HG02973 (cell line): Measurements from ENCODE around the gene NDUFB10.
A peak's percentile ranks its signal among the peaks of the same experiment; 100 is the strongest.
"Not testable (repeated sequence)": the region's sequence is repeated elsewhere in the genome, so short reads cannot be mapped to it uniquely, and the experiment has no call there.

Source experiments
- ATAC-seq: cut with Tn5 transposase; IDR thresholded peaks from one replicate; pipeline ENCODE4 v1.9.1; 2021; ENCODE audit warnings: moderate library complexity; ENCODE audit not compliant: unreplicated experiment

Gene NDUFB10

DNA sequence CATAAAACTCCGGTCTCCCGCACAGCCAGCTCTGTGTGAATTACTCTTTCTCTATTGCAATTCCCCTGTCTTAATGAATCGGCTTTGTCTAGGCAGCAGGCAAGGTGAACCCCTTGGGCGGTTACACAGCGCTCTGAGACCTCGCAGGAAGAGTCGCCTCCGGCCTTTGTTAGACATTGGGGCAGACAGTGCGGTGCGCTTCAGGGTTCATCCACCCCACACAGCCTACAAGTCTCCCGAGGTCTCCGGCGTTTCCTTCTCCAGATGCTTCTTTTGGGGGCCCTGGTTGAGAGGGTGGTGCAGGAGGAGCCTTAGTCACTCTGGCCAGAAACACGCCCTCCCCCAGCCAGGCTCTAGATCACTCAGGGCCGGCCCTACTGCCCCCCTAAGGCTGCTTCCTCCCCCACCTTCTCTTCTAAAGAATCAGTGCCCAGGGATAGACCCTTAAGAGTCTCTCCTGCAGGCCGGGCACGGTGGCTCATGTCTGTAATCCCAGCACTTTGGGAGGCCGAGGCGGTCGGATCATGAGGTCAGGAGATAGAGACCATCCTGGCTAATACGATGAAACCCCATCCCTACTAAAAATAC lies 14.6 kb upstream of the NDUFB10 start:
- ATAC-seq = no peak

GRCh38 chr16:1945559-1946391 lies 13.6 kb upstream of the NDUFB10 start:
- ATAC-seq = no peak

DNA sequence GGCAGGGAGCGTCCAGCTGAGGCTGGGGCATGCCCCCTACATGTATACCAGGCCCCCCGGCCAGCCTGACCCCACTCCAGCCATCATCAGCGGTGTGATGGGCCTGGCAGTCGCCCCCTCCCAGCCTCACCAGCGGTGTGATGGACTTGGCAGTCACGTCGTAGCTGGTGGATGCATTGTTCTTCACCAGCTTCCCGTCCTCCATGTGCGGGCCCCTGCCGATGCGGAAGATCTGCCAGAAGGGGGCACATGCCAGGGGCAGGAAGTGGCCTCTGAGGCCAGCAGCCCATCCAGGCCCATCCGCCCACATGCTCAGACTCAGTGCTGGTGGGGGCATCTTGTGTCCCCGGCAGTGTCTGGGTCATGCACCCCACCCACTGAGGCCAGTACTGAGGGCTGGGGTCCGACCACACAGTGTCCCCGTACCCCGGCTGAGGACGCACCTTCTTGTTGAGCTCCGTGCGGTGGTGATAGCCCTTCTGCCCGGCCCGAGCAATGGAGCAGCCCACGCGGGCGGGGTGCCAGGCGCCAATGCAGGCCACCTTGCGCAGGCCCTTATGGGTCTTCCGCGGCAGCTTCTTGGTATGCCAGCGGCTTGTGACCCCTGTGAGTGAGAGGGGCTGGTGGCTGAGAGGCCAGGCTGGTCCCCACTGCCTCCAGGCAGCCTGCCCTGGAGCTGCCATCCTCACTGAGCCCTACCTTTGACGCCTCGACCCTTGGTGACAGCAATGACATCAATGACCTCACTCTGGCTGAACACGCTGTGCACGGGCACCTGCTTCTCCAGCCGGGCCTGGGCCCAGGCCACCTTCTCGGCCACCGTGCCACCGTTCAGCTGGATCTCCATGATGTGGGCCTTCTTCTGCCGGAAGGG lies 12.6 kb upstream of the NDUFB10 start:
- ATAC-seq = no peak

- no peak for ATAC-seq
These were observed 12.0 kb upstream of the NDUFB10 start for GRCh38 chr16:1947369-1947670.

GRCh38 chr16:1949507-1949906 lies 9.8 kb upstream of the NDUFB10 start:
- ATAC-seq = no peak

GRCh38 chr16:1950047-1950446 lies 9.3 kb upstream of the NDUFB10 start:
- no peak for ATAC-seq

DNA sequence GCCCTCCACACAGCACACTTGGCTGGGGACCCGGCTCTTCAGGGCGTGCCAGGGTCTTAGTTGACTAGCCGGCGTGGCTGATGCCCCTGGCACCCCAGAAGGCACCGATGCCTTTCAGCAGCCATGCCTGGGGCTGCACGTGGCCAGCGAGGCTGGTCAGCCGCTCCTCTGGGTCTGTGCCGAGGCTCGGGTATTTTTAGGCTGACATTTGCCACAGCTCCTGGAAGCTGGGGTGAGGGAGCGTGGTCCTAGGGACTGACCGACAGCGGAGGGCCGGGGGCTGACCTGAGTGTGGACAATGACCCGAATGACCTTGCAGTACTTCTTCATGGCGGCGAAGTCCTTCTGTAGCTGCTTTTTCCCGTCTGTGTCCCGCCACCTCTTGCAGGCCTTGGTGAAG lies 8.8 kb upstream of the NDUFB10 start:
- no peak for ATAC-seq

DNA sequence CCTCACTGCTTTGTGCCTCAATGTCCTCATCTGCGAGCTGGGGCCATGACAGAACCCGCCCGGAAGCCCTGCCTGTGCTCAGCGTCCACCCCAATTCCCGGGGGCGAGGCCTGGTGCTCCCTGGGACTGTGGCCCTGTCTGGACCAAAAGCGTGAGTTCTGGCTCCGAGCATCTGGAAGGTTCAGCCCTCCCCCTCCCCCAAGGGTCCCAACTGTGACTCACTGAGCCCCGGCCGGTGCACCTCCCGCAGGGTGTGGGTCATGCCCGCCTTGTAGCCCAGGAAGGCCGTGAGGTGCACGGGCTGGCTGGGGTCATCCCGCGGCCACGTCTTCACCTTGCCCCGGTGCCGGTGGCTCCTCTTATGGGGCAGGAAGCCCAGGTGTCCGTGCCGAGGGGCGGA lies 5.6 kb upstream of the NDUFB10 start:
- ATAC-seq = no peak

DNA sequence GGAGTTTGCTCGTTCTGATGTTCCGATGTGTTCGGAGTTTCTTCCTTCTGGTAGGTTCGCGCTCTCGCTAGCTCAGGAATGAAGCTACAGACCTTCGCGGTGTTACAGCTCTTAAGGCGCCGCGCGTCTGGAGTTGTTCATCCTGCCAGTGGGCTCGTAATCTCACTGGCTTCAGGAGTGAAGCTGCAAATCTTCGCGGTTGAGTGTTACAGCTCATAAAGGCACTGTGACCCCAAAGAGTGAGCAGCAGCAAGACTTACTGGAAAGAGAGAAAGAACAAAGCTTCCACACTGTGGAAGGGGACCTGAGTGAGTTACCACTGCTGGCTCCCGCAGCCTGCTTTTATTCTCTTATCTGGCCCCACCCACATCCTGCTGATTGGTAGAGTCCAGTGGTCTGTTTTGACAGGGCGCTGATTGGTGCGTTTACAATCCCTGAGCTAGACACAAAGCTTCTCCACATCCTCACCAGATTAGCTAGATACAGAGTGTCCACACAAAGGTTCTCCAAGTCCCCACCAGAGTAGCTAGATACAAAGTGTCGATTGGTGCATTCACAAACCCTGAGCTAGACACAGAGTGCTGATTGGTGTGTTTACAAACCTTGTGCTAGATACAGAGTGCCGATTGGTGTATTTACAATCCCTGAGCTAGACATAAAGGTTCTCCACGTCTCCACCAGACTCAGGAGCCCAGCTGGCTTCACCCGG lies 1.8 kb upstream of the NDUFB10 start:
- ATAC-seq = not testable (repeated sequence)

GRCh38 chr16:1958143-1958491 lies 1.2 kb upstream of the NDUFB10 start:
- ATAC-seq = not testable (repeated sequence)

- ATAC-seq = no peak
These were observed 546 bp upstream of the NDUFB10 start for GRCh38 chr16:1958715-1959268.

GRCh38 chr16:1960665-1961630 lies 1.6 kb downstream of the NDUFB10 start:
- no peak for ATAC-seq

DNA sequence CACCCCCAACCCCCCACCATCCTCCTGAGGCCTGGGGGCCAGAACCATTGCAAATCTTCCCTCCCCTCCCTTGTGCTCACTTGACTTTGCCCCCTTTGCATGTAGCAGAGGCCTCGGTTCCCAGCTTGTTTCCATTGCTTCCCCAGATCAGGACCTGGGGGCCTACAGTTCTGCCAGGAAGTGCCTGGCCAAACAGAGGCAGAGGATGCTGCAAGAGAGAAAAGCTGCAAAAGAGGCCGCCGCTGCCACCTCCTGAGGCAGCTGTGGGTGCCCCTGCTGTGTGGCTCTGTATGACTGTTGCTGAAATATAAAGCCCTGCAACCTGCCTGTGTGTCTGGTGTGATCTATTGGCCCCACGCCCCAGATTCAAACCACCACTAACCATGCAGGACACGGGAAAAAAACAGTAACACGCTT lies 2.3 kb downstream of the NDUFB10 start:
- ATAC-seq = no peak

DNA sequence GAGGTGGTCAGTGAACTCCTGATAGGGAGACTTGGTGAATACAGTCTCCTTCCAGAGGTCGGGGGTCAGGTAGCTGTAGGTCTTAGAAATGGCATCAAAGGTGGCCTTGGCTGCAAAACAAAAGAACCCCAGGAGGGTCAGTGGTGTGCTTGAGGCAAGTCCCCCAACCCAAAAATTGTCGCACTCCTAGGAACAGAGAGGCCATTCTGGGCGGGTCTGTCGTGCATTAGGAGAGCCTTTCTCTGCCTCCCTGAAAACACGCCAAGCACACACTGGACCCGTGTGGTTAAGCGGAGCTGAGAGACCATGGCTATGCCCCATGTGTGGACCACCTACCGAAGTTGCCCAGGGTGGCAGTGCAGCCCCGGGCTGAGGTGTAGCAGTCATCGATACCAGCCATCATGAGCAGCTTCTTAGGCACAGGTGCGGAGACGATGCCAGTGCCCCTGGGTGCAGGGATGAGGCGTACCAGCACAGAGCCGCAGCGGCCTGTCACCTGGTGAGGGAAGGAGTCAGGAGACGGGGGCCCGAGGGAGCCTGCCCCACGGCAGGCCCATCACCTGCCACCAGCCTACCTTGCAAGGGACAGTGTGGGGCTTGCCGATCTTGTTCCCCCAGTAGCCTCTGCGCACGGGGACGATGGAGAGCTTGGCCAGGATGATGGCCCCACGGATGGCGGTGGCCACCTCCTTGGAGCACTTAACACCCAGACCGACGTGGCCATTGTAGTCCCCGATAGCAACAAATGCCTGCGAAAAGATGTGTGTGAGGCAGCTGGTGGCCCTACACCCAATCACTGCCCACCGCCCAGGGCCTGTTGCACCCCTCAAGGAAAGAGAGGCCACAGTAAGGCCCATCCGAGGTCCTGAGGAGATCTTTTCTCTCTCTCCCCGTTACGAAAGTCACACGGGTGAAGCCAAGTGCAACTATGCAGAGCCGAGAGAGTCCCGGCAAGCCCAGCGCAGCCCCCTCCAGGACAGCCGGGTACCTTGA lies 3.1 kb downstream of the NDUFB10 start:
- ATAC-seq = not testable (repeated sequence)

DNA sequence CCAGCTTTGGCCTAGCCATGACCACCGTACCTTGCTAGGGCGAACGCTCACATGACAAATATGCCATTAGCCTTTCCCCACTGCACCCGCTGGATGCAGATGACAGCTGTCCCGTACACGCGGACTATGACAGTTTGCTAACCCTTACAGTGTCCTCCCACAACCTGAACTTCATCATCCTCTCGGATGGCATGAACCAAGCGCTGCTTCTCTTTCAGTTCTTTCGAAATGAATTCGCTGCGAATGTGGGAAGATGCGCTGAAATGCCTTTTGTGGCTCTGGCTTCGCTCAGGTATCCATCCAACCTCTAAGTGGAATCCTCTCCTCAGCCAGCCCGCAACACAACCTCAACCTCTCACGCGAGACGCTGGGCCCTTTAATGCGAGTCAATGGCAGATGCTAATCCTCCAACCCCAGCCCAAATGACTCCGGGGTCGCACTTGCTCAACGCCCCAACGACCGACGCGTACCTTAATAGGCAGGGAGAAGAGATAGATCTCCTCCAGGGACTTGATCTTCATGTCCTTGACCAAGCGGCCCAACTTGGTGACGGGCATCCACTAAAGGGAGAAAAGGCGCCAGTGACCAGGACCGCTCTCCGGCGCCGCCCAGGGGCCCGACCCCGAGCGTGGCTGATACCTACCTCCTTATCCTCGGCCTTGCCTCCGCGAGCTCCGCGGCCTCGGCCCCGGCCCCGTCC lies 4.6 kb downstream of the NDUFB10 start:
- peak; percentile 1 for ATAC-seq

GRCh38 chr16:1964506-1965395 lies 5.4 kb downstream of the NDUFB10 start, which contains the start of gene RPS2:
Gene RPS2 (minus strand): TSS chr16:1964826. CDS start chr16:1964625, 201 bp downstream.
- ATAC-seq = peak; percentile 73
